Muscle layer of duodenum (tissue), 2 donors: ENCODE results near the gene DNAH3.

Experiments used
- H3K27ac ChIP-seq: one replicate; pipeline ENCODE4 v1.7.0; 2013; ENCODE audit warnings: mild to moderate bottlenecking, low read length
- H3K27me3 ChIP-seq: one replicate; pipeline ENCODE4 v1.7.0; 2013; ENCODE audit warnings: low read depth, mild to moderate bottlenecking, control low read depth, low read length
- H3K36me3 ChIP-seq, 2 donors: one replicate each; pipeline ENCODE4 v1.7.0; 2013; ENCODE audit warnings: low read length in 2 of 2, control low read depth in 1 of 2, mild to moderate bottlenecking in 1 of 2; ENCODE audit not compliant: insufficient read depth in 2 of 2, control insufficient read depth in 1 of 2
- H3K4me1 ChIP-seq, 2 donors: one replicate each; pipeline ENCODE4 v1.7.0; 2013; ENCODE audit warnings: low read length in 2 of 2, mild to moderate bottlenecking in 2 of 2, control low read depth in 1 of 2, moderate library complexity in 1 of 2; ENCODE audit not compliant: insufficient read depth in 2 of 2, control insufficient read depth in 1 of 2
- H3K4me3 ChIP-seq, 2 donors: one replicate each; pipeline ENCODE4 v1.7.0; 2013; ENCODE audit warnings: low read length in 2 of 2, low read depth in 1 of 2, mild to moderate bottlenecking in 1 of 2
- H3K9me3 ChIP-seq, 2 donors: one replicate each; pipeline ENCODE4 v1.7.0; 2013; ENCODE audit warnings: low read length in 2 of 2, control low read depth in 1 of 2, mild to moderate bottlenecking in 1 of 2; ENCODE audit not compliant: control insufficient read depth in 1 of 2
- donor health status: healthy.

The DNAH3 gene

DNA sequence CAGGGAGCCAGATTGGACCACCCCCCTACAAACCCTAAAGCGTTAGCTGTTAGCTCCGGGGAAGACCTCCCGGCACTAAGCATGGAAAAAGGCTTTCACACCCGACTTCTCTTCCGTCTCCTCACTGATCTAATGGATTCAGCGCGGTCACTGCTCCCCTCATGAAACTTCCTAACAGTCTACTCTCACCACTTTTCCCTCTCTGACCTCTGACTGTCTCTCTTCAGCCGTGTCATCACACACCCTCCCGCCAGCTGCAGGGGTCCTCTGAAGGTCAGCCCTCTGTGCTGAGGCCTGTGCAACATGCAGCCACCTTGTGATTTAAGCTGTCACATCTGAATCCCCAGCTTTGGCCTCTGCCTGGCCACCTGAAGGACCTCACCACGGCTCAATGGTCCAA lies 234.4 kb downstream of the DNAH3 start:
- Histone ChIP-seq H3K27ac (no peak overlapping the region), H3K9me3 (no peaks in the 10 kb centered on the region), H3K4me1 (peaks cover 0 to 10% of the 10 kb centered on the region in 2 donors), H3K27me3 (no peaks in the 10 kb centered on the region), H3K4me3 (no peak overlapping the region), H3K36me3 (peaks cover 0 to 3% of the 10 kb centered on the region in 2 donors)

DNA sequence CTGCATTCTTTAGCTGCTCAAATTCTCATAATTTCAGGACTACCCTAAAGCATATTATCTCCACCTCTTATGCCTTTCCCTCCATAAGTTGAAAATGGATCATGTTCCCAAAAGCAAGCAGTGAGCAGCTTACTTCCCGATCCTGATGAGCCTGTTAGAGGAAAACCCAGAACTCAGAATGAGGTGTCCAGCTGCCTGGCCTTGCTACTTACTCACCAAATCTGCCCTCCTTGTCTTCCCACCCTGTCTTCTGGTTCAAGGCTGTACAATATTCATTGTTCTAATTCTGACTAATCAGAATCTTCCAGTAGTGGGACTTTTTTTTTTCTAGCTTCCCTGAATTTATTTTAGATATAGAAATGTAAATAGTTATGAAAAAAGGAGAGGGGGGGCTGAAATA lies 239.3 kb downstream of the DNAH3 start:
- peak overlapping the region; percentile 78 for H3K27ac ChIP-seq

GRCh38 chr16:20910781-20911321 lies 239.8 kb downstream of the DNAH3 start:
- H3K9me3 ChIP-seq, result no peaks in the 10 kb centered on the region
- H3K36me3 ChIP-seq, result peaks cover 0 to 5% of the 10 kb centered on the region in 2 donors
- H3K27ac ChIP-seq, result peak overlapping the region; percentile 78
- H3K27me3 ChIP-seq, result no peaks in the 10 kb centered on the region
- H3K4me1 ChIP-seq, result peaks cover 3 to 19% of the 10 kb centered on the region in 2 donors
- H3K4me3 ChIP-seq, result no peak overlapping the region

More for the DNA sequence above, 239.3 kb downstream of the DNAH3 start:
- H3K4me1 ChIP-seq, result peaks cover 0 to 14% of the 10 kb centered on the region in 2 donors
- H3K9me3 ChIP-seq, result no peaks in the 10 kb centered on the region
- no peak overlapping the region for H3K4me3 ChIP-seq
- H3K36me3 ChIP-seq, result no peaks in the 10 kb centered on the region
- no peaks in the 10 kb centered on the region for H3K27me3 ChIP-seq

DNA sequence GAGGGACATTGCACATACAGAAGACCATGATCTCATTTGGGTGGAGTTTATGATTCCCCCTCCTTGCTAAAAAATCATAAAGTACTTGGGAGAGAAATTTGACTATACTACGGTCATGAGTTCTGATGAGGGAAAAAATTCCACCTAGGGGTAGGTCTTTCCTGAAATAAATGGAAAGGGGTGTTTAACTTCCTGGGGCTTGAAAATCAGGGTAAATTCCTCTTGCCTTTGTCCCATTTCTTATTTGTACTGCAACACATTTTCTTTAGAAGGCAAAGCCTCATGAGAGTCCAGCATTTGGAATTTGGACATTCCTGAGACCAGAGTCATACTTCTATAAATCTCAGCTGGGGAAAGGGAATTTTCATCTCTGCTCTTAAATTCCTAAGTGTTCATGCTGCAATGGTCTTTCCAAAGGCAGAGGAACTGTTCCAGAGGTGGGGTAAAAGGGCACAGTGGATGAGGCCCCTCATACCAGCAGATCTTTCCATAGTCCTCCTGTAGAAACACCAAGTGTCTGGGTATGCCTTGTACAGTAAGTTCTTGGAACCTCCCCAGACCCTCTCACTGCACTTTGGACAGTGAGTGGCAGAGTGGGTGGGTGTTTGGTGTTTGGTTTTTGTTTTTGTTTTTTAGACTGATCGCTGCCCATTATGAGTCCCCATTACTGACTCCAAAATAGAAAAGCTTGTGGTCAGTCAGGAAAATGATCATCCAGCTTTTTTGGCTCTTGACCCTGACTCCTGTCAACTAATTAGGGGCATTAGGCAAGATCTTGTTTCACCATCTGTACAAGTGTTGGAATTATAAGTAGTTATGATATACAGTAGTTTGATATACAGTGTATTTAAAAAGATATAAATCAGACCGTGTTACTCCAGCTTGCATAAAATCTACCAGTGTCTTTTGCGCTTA lies 244.0 kb downstream of the DNAH3 start:
- Histone ChIP-seq H3K9me3 (no peaks in the 10 kb centered on the region), H3K27ac (peak overlapping the region; percentile 83), H3K36me3 (peaks cover 0 to 6% of the 10 kb centered on the region in 2 donors), H3K27me3 (no peaks in the 10 kb centered on the region), H3K4me3 (peak overlapping the region in 1 of 2 donors; percentile 14), H3K4me1 (peaks cover 27 to 46% of the 10 kb centered on the region in 2 donors)

- peaks cover 27 to 46% of the 10 kb centered on the region in 2 donors for H3K4me1 ChIP-seq
- H3K27ac ChIP-seq, result peak overlapping the region; percentile 83
- H3K27me3 ChIP-seq, result no peaks in the 10 kb centered on the region
- H3K36me3 ChIP-seq, result peaks cover 0 to 7% of the 10 kb centered on the region in 2 donors
- H3K9me3 ChIP-seq, result no peaks in the 10 kb centered on the region
- peak overlapping the region in 1 of 2 donors; percentile 14 for H3K4me3 ChIP-seq
These were observed 245.1 kb downstream of the DNAH3 start for GRCh38 chr16:20905576-20905975.

- Histone ChIP-seq H3K27me3 (no peaks in the 10 kb centered on the region), H3K4me1 (peaks cover 27 to 46% of the 10 kb centered on the region in 2 donors), H3K4me3 (peak overlapping the region in 1 of 2 donors; percentile 26), H3K27ac (peak overlapping the region; percentile 83), H3K9me3 (no peaks in the 10 kb centered on the region), H3K36me3 (peaks cover 0 to 9% of the 10 kb centered on the region in 2 donors)
These were observed 246.1 kb downstream of the DNAH3 start for GRCh38 chr16:20904507-20905081.

DNA sequence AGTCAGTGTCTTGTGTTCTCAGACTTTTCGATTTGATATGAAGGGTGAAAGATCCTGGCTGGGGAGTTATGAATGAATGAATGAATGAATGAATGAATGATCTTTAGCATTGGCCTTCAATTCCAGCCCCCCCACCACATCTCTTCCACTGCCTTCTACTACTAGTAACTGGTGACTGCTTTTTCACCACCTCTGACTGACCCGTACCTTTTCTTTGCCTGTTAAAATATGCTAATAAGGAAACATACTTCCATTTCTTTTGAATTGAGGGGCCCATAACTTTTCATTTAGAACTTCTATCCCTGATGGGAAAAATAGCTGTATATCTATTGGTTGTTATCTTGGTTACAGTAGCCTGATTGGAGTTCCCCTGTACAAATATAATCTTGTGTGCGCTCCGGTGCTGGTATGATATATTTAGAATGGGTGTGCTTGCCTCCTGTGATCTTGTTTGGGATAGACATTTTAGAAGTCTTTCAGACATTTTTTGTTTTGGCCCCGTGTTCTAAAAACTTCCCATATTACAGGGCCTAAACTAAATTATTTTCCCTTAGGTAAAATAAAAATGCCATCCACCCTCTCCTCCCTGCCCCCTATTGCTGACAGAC lies 246.6 kb downstream of the DNAH3 start:
- H3K4me1 ChIP-seq, result peaks cover 30 to 50% of the 10 kb centered on the region in 2 donors
- H3K4me3 ChIP-seq, result peak overlapping the region in 1 of 2 donors; percentile 26
- H3K36me3 ChIP-seq, result peaks cover 0 to 9% of the 10 kb centered on the region in 2 donors
- H3K27ac ChIP-seq, result peak overlapping the region; percentile 83
- no peaks in the 10 kb centered on the region for H3K27me3 ChIP-seq
- no peaks in the 10 kb centered on the region for H3K9me3 ChIP-seq

- Histone ChIP-seq H3K4me1 (peaks cover 37 to 57% of the 10 kb centered on the region in 2 donors), H3K27ac (peak overlapping the region; percentile 83), H3K36me3 (peaks cover 0 to 9% of the 10 kb centered on the region in 2 donors), H3K9me3 (no peaks in the 10 kb centered on the region), H3K4me3 (no peak overlapping the region), H3K27me3 (no peaks in the 10 kb centered on the region)
These were observed 247.3 kb downstream of the DNAH3 start for GRCh38 chr16:20903116-20903898.

- Histone ChIP-seq H3K9me3 (no peaks in the 10 kb centered on the region), H3K27me3 (no peaks in the 10 kb centered on the region), H3K4me3 (peak overlapping the region in 1 of 2 donors; percentile 88), H3K4me1 (peaks cover 38 to 58% of the 10 kb centered on the region in 2 donors), H3K27ac (no peak overlapping the region), H3K36me3 (peaks cover 0 to 9% of the 10 kb centered on the region in 2 donors)
These were observed 248.2 kb downstream of the DNAH3 start for GRCh38 chr16:20902426-20902825.

- peak overlapping the region; percentile 80 to 88 for H3K4me3 ChIP-seq
- H3K9me3 ChIP-seq, result no peaks in the 10 kb centered on the region
- H3K4me1 ChIP-seq, result peaks cover 38 to 50% of the 10 kb centered on the region in 2 donors
These were observed 249.1 kb downstream of the DNAH3 start for GRCh38 chr16:20901436-20902112.

More at GRCh38 chr16:20901436-20902112, 249.1 kb downstream of the DNAH3 start:
- Histone ChIP-seq H3K27me3 (no peaks in the 10 kb centered on the region), H3K36me3 (peaks cover 0 to 9% of the 10 kb centered on the region in 2 donors), H3K27ac (peak overlapping the region; percentile 99)
